Spleen (tissue), 11 donors: ENCODE measurements around the gene DUOXA1. TPM values are rescaled to one million over a fixed set of nuclear protein-coding genes. Genes with fewer than 3 reads are reported as not detected.
"Not testable (repeated sequence)": the region's sequence is repeated elsewhere in the genome, so short reads cannot be mapped to it uniquely, and the experiment has no call there.

Experiments used
- DNase-seq: peaks from one replicate; pipeline ENCODE4 v3.0.0-alpha.2; 2020
- H3K27ac ChIP-seq, 8 donors: fragments of 200-600 bp; sonication (generic) in 7 of 8; 1 replicate in 4 of 8; 2 replicates in 4 of 8; pipeline versions ENCODE4 v1.5.0 to v1.8.0; 2016 to 2021; ENCODE audit warnings: inconsistent platforms in 4 of 8, mild to moderate bottlenecking in 4 of 8, moderate library complexity in 1 of 8
- H3K27me3 ChIP-seq, 7 donors: fragments of 200-600 bp; sonication (generic) in 6 of 7; replicated peaks in 1 of 7; 1 replicate in 4 of 7; 2 replicates in 3 of 7; pipeline versions ENCODE4 v1.5.0 to v1.8.0; 2016 to 2021; ENCODE audit warnings: inconsistent platforms in 3 of 7, mild to moderate bottlenecking in 1 of 7
- H3K36me3 ChIP-seq, 6 donors: fragments of 200-600 bp; sonication (generic) in 5 of 6; 1 replicate in 4 of 6; 2 replicates in 2 of 6; pipeline versions ENCODE4 v1.5.0 to v1.8.0; 2016 to 2021; ENCODE audit warnings: inconsistent platforms in 2 of 6
- H3K4me1 ChIP-seq, 6 donors: fragments of 200-600 bp; sonication (generic) in 5 of 6; 1 replicate in 3 of 6; 2 replicates in 3 of 6; pipeline versions ENCODE4 v1.5.0 to v1.8.0; 2016 to 2021; ENCODE audit warnings: inconsistent platforms in 3 of 6
- H3K4me3 ChIP-seq, 8 donors: fragments of 200-600 bp; sonication (generic) in 7 of 8; 1 replicate in 4 of 8; 2 replicates in 4 of 8; pipeline versions ENCODE4 v1.5.0 to v1.8.0; 2016 to 2021; ENCODE audit warnings: inconsistent platforms in 4 of 8, mild to moderate bottlenecking in 4 of 8, moderate library complexity in 2 of 8
- H3K9me3 ChIP-seq, 8 donors: fragments of 200-600 bp; sonication (generic) in 7 of 8; 1 replicate in 4 of 8; 2 replicates in 4 of 8; pipeline versions ENCODE4 v1.5.0 to v1.8.0; 2016 to 2021; ENCODE audit warnings: inconsistent platforms in 4 of 8
- POLR2A ChIP-seq, 3 donors: fragments of 450-650 bp; IDR thresholded peaks; one replicate each; pipeline ENCODE4 v1.5.1; 2017; ENCODE audit warnings: antibody characterized with exemption in 3 of 3, mild to moderate bottlenecking in 1 of 3
- POLR2AphosphoS5 ChIP-seq, 3 donors: sonication (generic); formaldehyde crosslinking; IDR thresholded peaks; one replicate each; pipeline ENCODE4 v1.5.1; 2017; ENCODE audit warnings: antibody characterized with exemption in 3 of 3
- WGBS, 5 donors: extraction: QIAGEN DNeasy Blood & Tissue Kit in 3 of 5; methylation state at CpG; one replicate each; pipeline versions ENCODE4 v1.1.5 to v1.1.7; 2013 to 2018; 5-methylcytosine and 5-hydroxymethylcytosine counted together
- intact Hi-C: fragments of 100-400 bp; cut with DNase I; formaldehyde crosslinking; loops from one replicate; pipeline ENCODE4 v1.15.0; 2023; ENCODE audit warnings: low total_unique reads
- polyA plus RNA-seq, 3 donors: library from polyadenylated mRNA; stranded (reverse); fragments of 200-250 nt; gene quantifications; one replicate each; pipeline ENCODE4 v1.2.1, GENCODE V29; 2013
- total RNA-seq, 7 donors: library from RNA; depleted of rRNA in 3 of 7; stranded (reverse); fragments of >200 nt in 3 of 7; fragmentation: NEBNext Ultra II Directional in 4 of 7; extraction: Animal tissue kit (Norgen Biotek cat#: 25700) in 4 of 7; gene quantifications; one replicate each; pipeline versions ENCODE4 v1.1.0 to v1.2.1, GENCODE V29; 2016 to 2021
- TF ChIP-seq, protein P1 (sequence below), 11 experiments: fragments of 200-600 bp in 7 of 11; fragments of 450-650 bp in 4 of 11; sonication (generic) in 4 of 11; IDR thresholded peaks in 8 of 11; conservative IDR thresholded peaks in 3 of 11; 1 replicate in 7 of 11; 2 replicates in 4 of 11; pipeline versions ENCODE4 v1.4.0 to v1.8.0; 2016 to 2021; ENCODE audit warnings: antibody characterized with exemption in 11 of 11, inconsistent platforms in 4 of 11, mild to moderate bottlenecking in 1 of 11
- donor health status: healthy with polysubstance abuse.
- donor health status: DM: no; HTN: no; CAD: no; lungs with moderate emphysema.
- donor health status: DM: no; HTN: no; CAD: no.
- donor health status: Bipolar disorder and iron deficiency.
- donor health status: healthy.
- donor health status: DM: no; HTN: no; CAD: no.
- donor health status: DM: yes; HTN: yes; CAD: no.

Gene DUOXA1
- total and polyA plus RNA-seq, 10 donors, result 0.03 to 0.38 (median 0.10) TPM; not detected in 5

DNA sequence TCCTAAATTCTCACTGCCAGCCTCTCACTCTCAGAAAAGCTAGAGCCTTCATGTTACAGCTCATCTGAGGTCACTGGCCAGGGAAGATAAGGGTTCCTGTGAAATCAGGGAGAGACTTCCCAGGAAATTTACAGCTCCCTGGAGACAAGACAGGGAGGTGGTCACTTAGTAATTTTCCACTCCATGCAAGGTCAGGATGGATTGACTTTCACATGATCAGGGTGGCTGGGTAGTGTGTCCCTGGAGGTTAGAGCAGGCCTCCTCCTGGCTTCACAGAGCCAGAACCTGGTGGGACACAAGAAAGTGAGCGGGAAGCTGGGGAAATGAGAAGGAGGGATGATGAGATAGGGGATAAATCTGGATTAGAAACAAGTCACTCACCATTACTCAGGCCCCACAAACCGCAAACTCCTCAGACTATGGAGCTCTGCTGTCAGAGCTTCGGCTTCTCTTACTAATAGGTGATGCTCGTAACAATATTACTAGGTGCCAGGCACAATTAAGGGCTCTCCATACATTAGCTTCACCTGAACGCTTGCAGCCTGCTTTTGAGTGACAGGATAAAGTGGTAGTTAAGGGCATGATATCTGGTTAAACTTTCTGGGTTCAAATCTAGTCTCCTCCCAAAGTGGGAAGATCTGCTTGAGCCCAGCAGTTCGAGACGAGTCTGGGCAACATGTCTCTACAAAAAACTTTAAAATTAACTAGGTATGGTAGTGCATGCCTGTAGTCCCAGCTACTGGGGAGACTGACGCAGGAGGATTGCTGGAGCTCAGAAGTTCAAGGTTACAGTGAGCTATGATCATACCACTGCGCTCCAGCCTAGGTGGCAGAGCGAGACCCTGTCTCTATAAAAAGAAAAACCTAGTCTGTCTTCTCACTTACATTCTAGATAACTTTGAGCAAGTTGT is 40.6 kb downstream of the DUOXA1 start:
- H3K27ac ChIP-seq, result no peak overlapping the region
- intact Hi-C loops, result no loop called here
- no peaks in the 10 kb centered on the region for H3K36me3 ChIP-seq
- DNase-seq, result no peak
- H3K9me3 ChIP-seq, result no peaks in the 10 kb centered on the region
- TF ChIP-seq POLR2A (IDR thresholded peaks at IDR 0.05) (no peak), POLR2AphosphoS5 (IDR thresholded peaks at IDR 0.05) (no peak)
- TF ChIP-seq, protein P1, sequence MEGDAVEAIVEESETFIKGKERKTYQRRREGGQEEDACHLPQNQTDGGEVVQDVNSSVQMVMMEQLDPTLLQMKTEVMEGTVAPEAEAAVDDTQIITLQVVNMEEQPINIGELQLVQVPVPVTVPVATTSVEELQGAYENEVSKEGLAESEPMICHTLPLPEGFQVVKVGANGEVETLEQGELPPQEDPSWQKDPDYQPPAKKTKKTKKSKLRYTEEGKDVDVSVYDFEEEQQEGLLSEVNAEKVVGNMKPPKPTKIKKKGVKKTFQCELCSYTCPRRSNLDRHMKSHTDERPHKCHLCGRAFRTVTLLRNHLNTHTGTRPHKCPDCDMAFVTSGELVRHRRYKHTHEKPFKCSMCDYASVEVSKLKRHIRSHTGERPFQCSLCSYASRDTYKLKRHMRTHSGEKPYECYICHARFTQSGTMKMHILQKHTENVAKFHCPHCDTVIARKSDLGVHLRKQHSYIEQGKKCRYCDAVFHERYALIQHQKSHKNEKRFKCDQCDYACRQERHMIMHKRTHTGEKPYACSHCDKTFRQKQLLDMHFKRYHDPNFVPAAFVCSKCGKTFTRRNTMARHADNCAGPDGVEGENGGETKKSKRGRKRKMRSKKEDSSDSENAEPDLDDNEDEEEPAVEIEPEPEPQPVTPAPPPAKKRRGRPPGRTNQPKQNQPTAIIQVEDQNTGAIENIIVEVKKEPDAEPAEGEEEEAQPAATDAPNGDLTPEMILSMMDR (IDR thresholded peaks at IDR 0.05 in 8 of 11, conservative IDR thresholded peaks at IDR 0.05 in 3 of 11), result no peak
- no peak overlapping the region for H3K4me3 ChIP-seq
- 79 to 90% (median 87%) methylated on average over 10 of the region's 10 CpGs for WGBS, 5 donors
- H3K4me1 ChIP-seq, result no peaks in the 10 kb centered on the region
- peaks cover 0 to 33% (median 0%) of the 10 kb centered on the region in 7 donors for H3K27me3 ChIP-seq

DNA sequence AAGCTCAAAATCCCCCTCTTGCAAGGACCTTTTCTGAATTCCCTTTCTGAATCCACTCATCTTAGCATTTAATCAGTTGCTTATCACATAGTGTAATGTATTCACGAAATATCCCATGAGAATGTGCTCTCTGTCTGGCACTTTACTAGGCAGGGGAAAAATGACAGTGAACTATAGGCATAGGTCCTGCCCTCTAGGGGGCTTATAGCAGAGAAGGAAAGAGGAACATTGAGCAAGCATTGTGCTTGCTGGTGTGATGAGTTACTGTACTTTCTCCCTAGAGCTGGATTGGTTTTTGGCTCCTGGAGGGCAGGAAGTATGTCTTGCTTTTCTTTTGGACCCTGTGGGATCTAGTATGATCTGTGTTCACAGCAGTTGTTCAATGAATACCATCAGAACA is 42.2 kb downstream of the DUOXA1 start:
- 65 to 90% (median 76%) methylated on average over 1 of the region's 1 CpG for WGBS, 5 donors
- Histone ChIP-seq H3K4me3 (no peak overlapping the region), H3K27ac (no peak overlapping the region), H3K4me1 (no peaks in the 10 kb centered on the region), H3K27me3 (peaks cover 0 to 33% (median 0%) of the 10 kb centered on the region in 7 donors), H3K36me3 (no peaks in the 10 kb centered on the region), H3K9me3 (no peaks in the 10 kb centered on the region)
- TF ChIP-seq POLR2A (IDR thresholded peaks at IDR 0.05), result no peak
- TF ChIP-seq, protein P1 (IDR thresholded peaks at IDR 0.05 in 8 of 11, conservative IDR thresholded peaks at IDR 0.05 in 3 of 11), result no peak
- TF ChIP-seq POLR2AphosphoS5 (IDR thresholded peaks at IDR 0.05), result no peak
- DNase-seq, result no peak
- intact Hi-C loops, result no loop called here

- intact Hi-C loops, result no loop called here
- no peak for TF ChIP-seq POLR2AphosphoS5 (IDR thresholded peaks at IDR 0.05)
- TF ChIP-seq POLR2A (IDR thresholded peaks at IDR 0.05), result no peak
- TF ChIP-seq, protein P1 (IDR thresholded peaks at IDR 0.05 in 8 of 11, conservative IDR thresholded peaks at IDR 0.05 in 3 of 11), result no peak
- no peak overlapping the region for H3K27ac ChIP-seq
- no peak for DNase-seq
- H3K4me1 ChIP-seq, result no peaks in the 10 kb centered on the region
- H3K36me3 ChIP-seq, result no peaks in the 10 kb centered on the region
- no peaks in the 10 kb centered on the region for H3K9me3 ChIP-seq
- H3K4me3 ChIP-seq, result no peak overlapping the region
- peaks cover 0 to 22% (median 0%) of the 10 kb centered on the region in 7 donors for H3K27me3 ChIP-seq
- WGBS, 5 donors, result 75 to 85% (median 77%) methylated on average over 3 of the region's 3 CpGs
These were observed 45.5 kb downstream of the DUOXA1 start for GRCh38 chr15:45084163-45084562.

DNA sequence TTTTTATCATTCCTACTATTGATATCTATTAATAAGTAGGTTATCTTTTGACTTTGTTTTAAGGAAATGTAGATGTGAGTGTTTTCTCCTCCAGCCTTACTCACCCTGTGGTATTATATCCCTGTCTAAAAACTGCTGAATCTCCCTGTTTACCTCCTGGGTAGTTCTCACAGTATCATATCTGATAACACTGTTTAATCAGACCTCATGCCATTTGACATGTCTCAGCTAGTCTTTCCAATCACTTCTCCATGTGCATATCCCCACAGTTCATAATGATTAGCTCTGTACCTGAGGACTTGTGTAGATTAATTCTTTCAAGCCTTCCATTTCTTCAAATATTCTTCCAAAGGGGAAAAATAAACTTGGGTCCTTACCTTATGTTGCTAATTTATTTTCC is 46.5 kb downstream of the DUOXA1 start:
- Histone ChIP-seq H3K4me3 (no peak overlapping the region), H3K27me3 (peaks cover 0 to 19% (median 0%) of the 10 kb centered on the region in 7 donors), H3K27ac (no peak overlapping the region), H3K9me3 (no peaks in the 10 kb centered on the region), H3K4me1 (no peaks in the 10 kb centered on the region), H3K36me3 (no peaks in the 10 kb centered on the region)
- intact Hi-C loops, result no loop called here
- DNase-seq, result no peak
- TF ChIP-seq POLR2A (IDR thresholded peaks at IDR 0.05) (no peak), POLR2AphosphoS5 (IDR thresholded peaks at IDR 0.05) (no peak)
- TF ChIP-seq, protein P1 (IDR thresholded peaks at IDR 0.05 in 8 of 11, conservative IDR thresholded peaks at IDR 0.05 in 3 of 11), result no peak

DNA sequence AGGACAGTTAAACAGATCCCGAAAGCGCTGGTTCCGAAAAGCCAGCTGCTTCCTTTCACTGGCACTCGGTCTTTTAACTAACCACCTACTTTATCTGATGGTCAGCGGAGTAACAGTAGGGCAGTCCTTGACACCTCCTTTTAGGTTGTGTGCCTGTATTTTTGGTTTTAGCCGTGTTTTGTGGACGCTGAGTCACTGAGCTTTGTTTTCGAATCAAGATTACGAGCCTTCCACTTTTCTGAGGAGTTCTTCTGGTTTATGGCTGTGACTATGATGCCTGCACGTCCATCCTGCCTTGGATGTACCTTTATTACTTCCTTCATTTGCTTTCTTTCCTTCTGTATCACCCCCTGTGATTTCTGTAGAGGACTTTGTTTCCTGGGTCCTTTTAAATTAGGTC is 47.3 kb downstream of the DUOXA1 start:
- H3K27ac ChIP-seq, H3K9me3 ChIP-seq, H3K4me3 ChIP-seq, intact Hi-C loops, H3K4me1 ChIP-seq, DNase-seq, H3K36me3 ChIP-seq: not testable (repeated sequence)
- peaks cover 0 to 17% (median 0%) of the 10 kb centered on the region in 7 donors for H3K27me3 ChIP-seq
- WGBS, 5 donors, result 66 to 81% (median 72%) methylated on average over 6 to 9 of the region's 10 CpGs

DNA sequence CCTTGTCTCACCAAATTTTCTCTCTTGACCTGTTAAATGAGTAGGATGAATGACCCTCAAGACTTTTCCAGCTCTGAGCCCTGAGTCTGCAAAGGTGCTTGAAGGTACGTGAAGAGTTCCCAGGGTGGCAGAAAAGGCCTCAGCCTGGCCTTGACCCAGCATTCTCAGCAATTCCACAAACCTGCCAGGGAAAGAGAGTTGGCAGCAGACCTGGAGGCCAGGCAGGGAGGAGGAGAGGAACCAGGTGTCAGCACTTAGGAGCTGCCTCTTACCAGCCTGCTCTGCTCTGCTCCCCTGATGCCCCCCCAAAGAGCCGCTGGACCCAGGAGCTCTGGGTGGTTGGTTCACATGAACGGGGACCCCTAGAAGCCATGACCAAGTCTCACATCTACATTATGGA is 49.1 kb downstream of the DUOXA1 start:
- H3K9me3 ChIP-seq, intact Hi-C loops, DNase-seq, H3K27ac ChIP-seq, H3K4me3 ChIP-seq, H3K27me3 ChIP-seq, H3K4me1 ChIP-seq, H3K36me3 ChIP-seq: not testable (repeated sequence)
- 67 to 100% (median 93%) methylated on average over 1 to 2 of the region's 3 CpGs for WGBS, 5 donors
